GM10248 (cell line): Measurements from ENCODE around the gene ANXA8.
"Not testable (repeated sequence)": the region's sequence is repeated elsewhere in the genome, so short reads cannot be mapped to it uniquely, and the experiment has no call there.

Source experiments
- CTCF ChIA-PET: fragments of 300-600 bp; sonication (Branson Sonifier 250); formaldehyde crosslinking; extraction: SDS; loops from one replicate; lab custom pipeline; 2021; ENCODE audit warnings: antibody characterized with exemption; lab: Yijun Ruan, JAX
- POLR2A ChIA-PET: fragments of 350-650 bp; sonication (Branson Sonifier 250); formaldehyde crosslinking; extraction: SDS; loops from one replicate; lab custom pipeline; 2020; ENCODE audit warnings: antibody characterized with exemption; lab: Yijun Ruan, JAX
- DNase-seq: peaks from one replicate; pipeline ENCODE4 v3.0.0; 2012; ENCODE audit errors: extremely low spot score
- CTCF ChIP-seq: IDR thresholded peaks from 2 replicates; pipeline ENCODE4 v1.5.1; 2012; ENCODE audit warnings: mild to moderate bottlenecking, low read depth; ENCODE audit errors: extremely low read depth, missing control alignments, control extremely low read depth

Gene ANXA8

GRCh38 chr10:47456794-47457527 is 27.0 kb downstream of the ANXA8 start:
- DNase-seq, result peak; percentile 2
- POLR2A ChIA-PET, result no interaction called here
- CTCF ChIA-PET, result no interaction called here
- TF ChIP-seq CTCF, result no peak

- ChIA-PET POLR2A (no interaction called here), CTCF (no interaction called here)
- TF ChIP-seq CTCF, result no peak
- DNase-seq, result peak; percentile 2
Measured at GRCh38 chr10:47456079-47456785, 27.7 kb downstream of the ANXA8 start.

GRCh38 chr10:47455350-47456078 is 28.4 kb downstream of the ANXA8 start:
- peak; percentile 2 for DNase-seq
- CTCF ChIA-PET, POLR2A ChIA-PET: not testable (repeated sequence)

- peak; percentile 7 for DNase-seq
- TF ChIP-seq CTCF, result no peak
- CTCF ChIA-PET, result no interaction called here
- POLR2A ChIA-PET, result no interaction called here
Measured at GRCh38 chr10:47454780-47455058, 29.2 kb downstream of the ANXA8 start.

GRCh38 chr10:47454008-47454779 is 29.7 kb downstream of the ANXA8 start:
- no peak for TF ChIP-seq CTCF
- CTCF ChIA-PET, result no interaction called here
- POLR2A ChIA-PET, result no interaction called here
- DNase-seq, result peak; percentile 12

- no peak for TF ChIP-seq CTCF
- peak; percentile 10 for DNase-seq
- CTCF ChIA-PET, result no interaction called here
- POLR2A ChIA-PET, result no interaction called here
Measured at GRCh38 chr10:47453141-47454007, 30.5 kb downstream of the ANXA8 start.
